ENCODE data around the gene PLXDC2. TPM values are rescaled to one million over a fixed set of nuclear protein-coding genes. Genes with fewer than 3 reads are reported as not detected.

Gene PLXDC2
- total and polyA plus RNA-seq, 2 donors (not counting 1 experiment from before 2014, with no cell fraction given), result 4.2 to 5.1 TPM

GRCh38 chr10:19818876-19819275, 2.6 kb downstream of the PLXDC2 start:
- H3K79me2 ChIP-seq (ENCODE audit: control insufficient read depth, insufficient read depth, low read length), result no peaks in the 10 kb centered on the region
- no peaks in the 10 kb centered on the region for H3K4me1 ChIP-seq (ENCODE audit: control insufficient read depth, extremely low read depth, insufficient read depth, low read length)
- no peak for DNase-seq (ENCODE audit: low read depth in 2 of 2)
- H3K9me3 ChIP-seq (ENCODE audit: control insufficient read depth, insufficient read depth, low read depth, low read length), result no peaks in the 10 kb centered on the region
- H3K36me3 ChIP-seq (ENCODE audit: control insufficient read depth, insufficient read depth, low read length), result no peaks in the 10 kb centered on the region
- H3K4me3 ChIP-seq (replicated peaks in 1 of 4; ENCODE audit: control extremely low read depth in 1 of 4, insufficient read depth in 1 of 4, low read depth in 3 of 4, low read length in 4 of 4), result peak overlapping the region in 2 of 4 experiments; percentile 70 to 81
- H2AFZ ChIP-seq (ENCODE audit: low read length), result no peak overlapping the region
- no peak for TF ChIP-seq EZH2 (IDR thresholded peaks at IDR 0.05; ENCODE audit: low read length, missing control alignments)
- no peak for TF ChIP-seq CTCF (conservative IDR thresholded peaks at IDR 0.05 in 1 of 2, IDR thresholded peaks at IDR 0.05 in 1 of 2; ENCODE audit: low read depth in 1 of 2, low read length in 2 of 2)
- H4K20me1 ChIP-seq (ENCODE audit: control insufficient read depth, extremely low read depth, insufficient read depth, low read length), result no peaks in the 10 kb centered on the region
- H3K4me2 ChIP-seq (ENCODE audit: extremely low read depth, insufficient read depth, low read length), result no peak overlapping the region
- no peak overlapping the region for H3K27ac ChIP-seq (ENCODE audit: insufficient read depth, low read length)
- no peak overlapping the region for H3K9ac ChIP-seq (ENCODE audit: insufficient read depth, low read length)
- H3K27me3 ChIP-seq (ENCODE audit: control insufficient read depth, insufficient read depth, low read length), result peaks cover 10% of the 10 kb centered on the region

DNA sequence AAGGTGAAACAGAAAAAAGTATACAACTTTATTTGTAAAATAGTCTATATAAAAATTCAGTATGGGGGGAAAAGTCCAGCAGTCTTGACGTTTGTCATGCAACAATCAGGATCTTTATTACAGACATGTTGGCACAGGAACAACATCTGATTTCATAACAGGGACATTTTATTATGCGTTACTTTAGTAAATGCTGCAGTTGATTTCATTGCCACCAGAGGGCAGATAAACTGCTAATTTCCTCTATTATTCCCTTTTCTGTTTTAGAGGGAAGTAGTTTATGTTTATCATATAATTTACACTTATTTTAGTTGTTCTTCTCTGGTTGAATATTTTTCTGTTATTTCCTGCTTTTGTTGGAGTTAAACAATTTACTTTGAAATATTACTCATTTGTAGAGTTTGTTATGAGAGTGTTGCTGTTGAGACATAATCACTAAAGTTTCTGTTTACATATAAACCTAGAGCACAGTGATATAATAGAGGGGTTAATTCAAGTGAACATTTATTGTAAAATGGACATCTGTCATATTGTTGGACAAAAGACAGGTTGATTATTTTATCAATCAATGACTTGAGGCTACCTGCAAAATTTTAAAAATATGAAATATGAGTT, 3.3 kb downstream of the PLXDC2 start:
- no peaks in the 10 kb centered on the region for H3K4me1 ChIP-seq (ENCODE audit: control insufficient read depth, extremely low read depth, insufficient read depth, low read length)
- H3K4me3 ChIP-seq (replicated peaks in 1 of 4; ENCODE audit: control extremely low read depth in 1 of 4, insufficient read depth in 1 of 4, low read depth in 3 of 4, low read length in 4 of 4), result peak overlapping the region in 2 of 4 experiments; percentile 70 to 81
- H4K20me1 ChIP-seq (ENCODE audit: control insufficient read depth, extremely low read depth, insufficient read depth, low read length), result no peaks in the 10 kb centered on the region
- peak; percentile 34 to 76 for DNase-seq (ENCODE audit: low read depth in 2 of 2)
- H2AFZ ChIP-seq (ENCODE audit: low read length), result no peak overlapping the region
- H3K9ac ChIP-seq (ENCODE audit: insufficient read depth, low read length), result no peak overlapping the region
- H3K79me2 ChIP-seq (ENCODE audit: control insufficient read depth, insufficient read depth, low read length), result no peaks in the 10 kb centered on the region
- peak; percentile 56 to 75 for TF ChIP-seq CTCF (conservative IDR thresholded peaks at IDR 0.05 in 1 of 2, IDR thresholded peaks at IDR 0.05 in 1 of 2; ENCODE audit: low read depth in 1 of 2, low read length in 2 of 2)
- no peak for TF ChIP-seq EZH2 (IDR thresholded peaks at IDR 0.05; ENCODE audit: low read length, missing control alignments)
- no peak overlapping the region for H3K27ac ChIP-seq (ENCODE audit: insufficient read depth, low read length)
- no peak overlapping the region for H3K4me2 ChIP-seq (ENCODE audit: extremely low read depth, insufficient read depth, low read length)
- no peaks in the 10 kb centered on the region for H3K36me3 ChIP-seq (ENCODE audit: control insufficient read depth, insufficient read depth, low read length)
- H3K27me3 ChIP-seq (ENCODE audit: control insufficient read depth, insufficient read depth, low read length), result peaks cover 10% of the 10 kb centered on the region
- no peaks in the 10 kb centered on the region for H3K9me3 ChIP-seq (ENCODE audit: control insufficient read depth, insufficient read depth, low read depth, low read length)

DNA sequence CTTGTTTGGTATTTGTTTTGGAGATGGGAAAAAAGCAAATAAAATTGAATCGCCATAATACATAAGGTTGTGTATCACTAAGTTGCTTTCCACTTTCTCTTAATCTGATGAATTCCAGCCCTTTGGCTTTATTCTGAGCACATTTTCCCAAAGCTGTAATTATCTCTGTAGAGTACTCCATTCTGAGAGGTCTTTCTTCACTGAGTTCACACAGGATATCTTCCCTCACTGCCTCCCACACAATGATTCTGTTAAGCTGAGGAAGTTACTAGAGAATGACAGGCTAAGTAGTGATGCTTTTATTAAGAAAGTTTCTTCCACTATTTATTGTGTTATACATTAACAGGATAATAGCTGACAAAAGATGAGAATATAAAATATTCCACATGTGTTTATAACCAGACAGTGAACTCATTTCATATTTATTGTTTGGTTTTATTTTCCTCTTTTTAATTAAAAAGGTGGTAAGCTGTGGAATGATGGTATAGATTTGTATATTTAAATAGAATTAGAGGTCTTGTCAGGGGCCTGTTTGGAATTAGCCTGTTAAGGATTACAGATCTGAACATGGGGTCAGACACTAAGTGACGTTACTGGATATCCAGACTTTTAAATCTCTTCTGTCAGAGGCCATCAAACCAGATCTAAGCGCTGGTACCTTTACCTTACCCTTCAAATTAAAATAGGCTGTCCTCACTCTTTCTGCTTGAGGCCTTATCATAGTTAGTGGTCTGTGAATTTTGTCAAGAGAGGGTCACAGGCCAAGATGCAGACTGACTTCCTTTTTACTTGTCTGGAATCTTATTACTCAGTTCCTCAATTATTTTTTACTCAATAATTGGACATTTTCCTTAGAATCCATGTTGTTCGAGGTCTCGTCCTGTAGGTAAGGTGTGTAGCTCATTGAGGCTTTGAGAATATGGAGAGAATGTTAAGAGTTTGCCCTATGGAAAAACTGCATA, 8.4 kb downstream of the PLXDC2 start:
- peak in 1 of 2 donors; percentile 27 for DNase-seq (ENCODE audit: low read depth in 2 of 2)
- Histone ChIP-seq H3K9me3 (ENCODE audit: control insufficient read depth, insufficient read depth, low read depth, low read length) (no peaks in the 10 kb centered on the region), H3K27me3 (ENCODE audit: control insufficient read depth, insufficient read depth, low read length) (no peaks in the 10 kb centered on the region), H3K9ac (ENCODE audit: insufficient read depth, low read length) (no peak overlapping the region), H3K79me2 (ENCODE audit: control insufficient read depth, insufficient read depth, low read length) (no peaks in the 10 kb centered on the region), H3K4me3 (replicated peaks in 1 of 4; ENCODE audit: control extremely low read depth in 1 of 4, insufficient read depth in 1 of 4, low read depth in 3 of 4, low read length in 4 of 4) (no peak overlapping the region), H3K36me3 (ENCODE audit: control insufficient read depth, insufficient read depth, low read length) (no peaks in the 10 kb centered on the region), H3K4me1 (ENCODE audit: control insufficient read depth, extremely low read depth, insufficient read depth, low read length) (no peaks in the 10 kb centered on the region), H3K4me2 (ENCODE audit: extremely low read depth, insufficient read depth, low read length) (no peak overlapping the region), H2AFZ (ENCODE audit: low read length) (no peak overlapping the region), H3K27ac (ENCODE audit: insufficient read depth, low read length) (no peak overlapping the region), H4K20me1 (ENCODE audit: control insufficient read depth, extremely low read depth, insufficient read depth, low read length) (no peaks in the 10 kb centered on the region)
- TF ChIP-seq CTCF (conservative IDR thresholded peaks at IDR 0.05 in 1 of 2, IDR thresholded peaks at IDR 0.05 in 1 of 2; ENCODE audit: low read depth in 1 of 2, low read length in 2 of 2) (no peak), EZH2 (IDR thresholded peaks at IDR 0.05; ENCODE audit: low read length, missing control alignments) (no peak)
